Kidney epithelial cell (primary cell): ENCODE results near the gene CSF2RB. TPM values are rescaled to one million over a fixed set of nuclear protein-coding genes. Genes with fewer than 3 reads are reported as not detected.

Experiments
- DNase-seq: peaks from one replicate; pipeline ENCODE4 v3.0.0-alpha.2; 2010; ENCODE audit warnings: low read depth
- H3K27me3 ChIP-seq: 2 replicates; pipeline ENCODE4 v1.6.0; 2011; ENCODE audit warnings: low read length; ENCODE audit not compliant: control insufficient read depth, insufficient read depth
- H3K36me3 ChIP-seq: 2 replicates; pipeline ENCODE4 v1.5.1; 2011; ENCODE audit warnings: low read length; ENCODE audit not compliant: control insufficient read depth, insufficient read depth
- H3K4me3 ChIP-seq: 2 replicates; pipeline ENCODE4 v1.5.1; 2011; ENCODE audit warnings: low read depth, mild to moderate bottlenecking, control low read depth, low read length
- total RNA-seq: library from RNA; depleted of rRNA; stranded (reverse); fragments of >200 nt; gene quantifications from 2 replicates; pipeline ENCODE4 v1.2.3, GENCODE V29; 2015
- TF ChIP-seq, protein P1 (sequence below): IDR thresholded peaks from 2 replicates; pipeline ENCODE4 v1.5.1; 2011; ENCODE audit warnings: mild to moderate bottlenecking, moderate library complexity, low read length, control low read depth, inconsistent platforms; ENCODE audit not compliant: insufficient read depth, poor library complexity, severe bottlenecking

The CSF2RB gene
- total RNA-seq, 1 donor from 2014 or later: 1.1 TPM

DNA sequence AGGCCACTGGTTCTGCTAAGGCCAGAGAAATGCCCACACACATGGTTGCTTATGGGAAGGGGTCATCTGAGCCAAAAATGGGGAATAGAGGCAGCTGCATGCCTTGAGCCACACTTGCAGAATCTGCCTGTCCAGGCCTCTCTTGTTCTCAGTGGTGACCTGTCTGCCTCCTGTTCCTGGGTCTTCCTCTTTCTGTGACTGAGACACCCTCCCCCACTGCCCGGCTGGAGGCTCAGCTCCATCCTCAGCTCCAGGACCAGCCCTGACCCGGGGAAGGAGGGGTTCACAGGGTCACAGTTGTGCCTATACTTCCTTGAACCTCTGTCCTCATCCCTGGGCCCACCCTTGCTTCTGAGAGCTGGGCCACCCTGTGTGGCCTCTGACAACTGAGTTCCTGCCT, 52.3 kb downstream of the CSF2RB start:
- TF ChIP-seq, protein P1, sequence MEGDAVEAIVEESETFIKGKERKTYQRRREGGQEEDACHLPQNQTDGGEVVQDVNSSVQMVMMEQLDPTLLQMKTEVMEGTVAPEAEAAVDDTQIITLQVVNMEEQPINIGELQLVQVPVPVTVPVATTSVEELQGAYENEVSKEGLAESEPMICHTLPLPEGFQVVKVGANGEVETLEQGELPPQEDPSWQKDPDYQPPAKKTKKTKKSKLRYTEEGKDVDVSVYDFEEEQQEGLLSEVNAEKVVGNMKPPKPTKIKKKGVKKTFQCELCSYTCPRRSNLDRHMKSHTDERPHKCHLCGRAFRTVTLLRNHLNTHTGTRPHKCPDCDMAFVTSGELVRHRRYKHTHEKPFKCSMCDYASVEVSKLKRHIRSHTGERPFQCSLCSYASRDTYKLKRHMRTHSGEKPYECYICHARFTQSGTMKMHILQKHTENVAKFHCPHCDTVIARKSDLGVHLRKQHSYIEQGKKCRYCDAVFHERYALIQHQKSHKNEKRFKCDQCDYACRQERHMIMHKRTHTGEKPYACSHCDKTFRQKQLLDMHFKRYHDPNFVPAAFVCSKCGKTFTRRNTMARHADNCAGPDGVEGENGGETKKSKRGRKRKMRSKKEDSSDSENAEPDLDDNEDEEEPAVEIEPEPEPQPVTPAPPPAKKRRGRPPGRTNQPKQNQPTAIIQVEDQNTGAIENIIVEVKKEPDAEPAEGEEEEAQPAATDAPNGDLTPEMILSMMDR: no peak
- H3K36me3 ChIP-seq: no peaks in the 10 kb centered on the region

DNA sequence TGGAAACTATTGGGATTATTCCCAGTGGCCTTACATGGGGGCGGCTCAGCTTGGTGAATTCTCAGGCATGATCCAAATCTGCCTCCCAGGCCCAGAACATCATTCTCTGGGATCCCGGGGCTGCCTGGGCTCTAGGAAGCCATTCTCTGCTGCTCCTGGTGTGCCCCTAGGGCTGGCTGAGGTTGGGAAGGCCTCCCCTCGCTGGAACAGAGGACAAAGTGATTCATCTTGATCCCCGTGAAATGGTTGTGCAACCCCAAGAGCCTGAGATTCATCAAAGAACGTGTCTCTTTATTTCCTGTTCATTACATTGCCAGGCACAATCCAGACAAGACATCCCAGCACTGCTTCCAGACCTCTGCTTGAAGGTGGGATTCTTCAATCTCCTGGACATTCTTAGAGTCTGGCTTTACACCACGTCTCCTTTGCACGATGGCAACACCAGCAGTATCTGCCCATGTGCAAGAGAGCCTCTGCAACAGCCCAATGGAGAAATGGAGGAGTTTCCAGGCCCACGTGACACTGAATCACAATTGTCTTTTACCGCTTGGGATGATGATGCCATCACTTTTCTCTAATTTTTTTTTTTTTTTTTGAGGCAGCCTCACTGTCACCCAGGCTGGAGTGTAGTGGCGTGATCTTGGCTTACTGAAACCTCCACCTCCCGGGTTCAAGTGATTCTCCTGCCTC, 53.6 kb downstream of the CSF2RB start:
- no peak overlapping the region for H3K4me3 ChIP-seq
- peaks cover 2% of the 10 kb centered on the region for H3K27me3 ChIP-seq
- TF ChIP-seq, protein P1: no peak
- no peaks in the 10 kb centered on the region for H3K36me3 ChIP-seq
- DNase-seq: no peak

More for the DNA sequence above, 52.3 kb downstream of the CSF2RB start:
- H3K4me3 ChIP-seq: no peak overlapping the region
- DNase-seq: no peak
- H3K27me3 ChIP-seq: peaks cover 2% of the 10 kb centered on the region

DNA sequence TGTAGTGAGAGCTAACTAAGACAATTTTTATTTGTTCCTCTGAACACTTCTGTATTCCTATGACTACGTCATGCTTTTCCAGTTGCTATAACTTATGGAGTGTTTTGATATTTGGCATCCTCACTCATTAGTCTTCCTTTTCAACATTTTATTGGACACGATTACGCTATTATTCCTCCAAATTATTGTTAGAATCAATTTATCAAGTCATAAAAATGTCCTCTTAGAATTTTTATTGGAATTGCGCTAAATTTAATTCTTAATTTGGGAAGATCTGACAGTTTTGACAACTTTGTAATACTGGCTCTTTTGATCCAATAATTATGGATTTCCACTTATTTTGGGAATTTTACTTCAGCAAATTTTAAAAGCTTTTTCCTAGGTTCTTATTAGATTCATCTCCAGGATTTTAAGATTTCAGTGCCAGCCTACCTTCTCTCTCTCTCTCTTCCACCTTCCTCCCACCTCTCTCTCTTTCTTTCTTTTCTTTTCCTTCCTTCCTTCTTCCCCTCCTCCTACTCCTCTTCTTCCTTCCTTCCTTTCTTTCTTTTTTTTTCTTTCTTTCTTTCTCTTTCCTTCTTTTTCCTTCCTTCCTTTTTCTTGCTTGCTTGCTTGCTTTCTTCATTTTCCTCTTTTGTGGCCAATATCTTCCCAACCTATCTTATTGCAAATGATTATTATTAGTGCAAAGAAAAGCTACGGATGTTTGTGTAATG, 55.0 kb downstream of the CSF2RB start:
- DNase-seq: no peak
- H3K36me3 ChIP-seq: no peaks in the 10 kb centered on the region
- TF ChIP-seq, protein P1: no peak
- H3K4me3 ChIP-seq: no peak overlapping the region
- peaks cover 2% of the 10 kb centered on the region for H3K27me3 ChIP-seq

DNA sequence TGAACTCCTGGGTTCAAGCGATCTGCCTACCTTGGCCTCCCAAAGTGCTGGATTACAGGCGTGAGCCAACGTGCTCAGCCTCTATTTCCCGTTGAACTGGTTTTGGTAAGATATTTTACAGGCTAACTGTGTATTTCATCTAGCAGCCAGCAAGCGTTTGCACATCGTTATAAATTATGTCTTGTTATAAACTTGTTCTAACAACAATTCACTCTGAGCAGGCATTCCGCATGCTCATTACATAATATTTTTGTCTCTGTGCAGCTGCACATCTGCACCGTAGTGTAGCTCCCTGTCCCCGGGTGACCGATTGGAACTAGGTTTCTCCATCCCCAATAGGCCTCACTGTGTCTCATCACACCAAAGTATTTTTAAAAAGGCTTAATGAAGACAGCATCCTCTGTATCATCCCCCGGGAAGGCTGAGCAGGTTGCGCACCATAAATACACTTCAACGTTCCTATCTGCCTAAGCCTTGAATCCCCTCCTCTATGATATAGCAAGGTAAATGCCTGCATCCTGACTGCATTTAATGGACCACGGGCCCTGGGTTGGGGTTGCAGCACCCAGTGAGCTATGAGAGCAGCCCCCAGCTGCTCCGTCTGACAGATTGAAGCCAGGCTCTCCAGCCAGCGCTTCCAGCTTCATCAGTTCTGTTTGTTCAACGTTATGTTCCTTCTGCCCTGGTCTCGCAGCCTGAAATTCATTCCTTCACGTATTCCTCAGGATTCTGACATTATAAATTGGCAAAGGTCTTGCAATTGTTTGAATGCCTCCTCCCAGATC, 58.1 kb downstream of the CSF2RB start:
- Histone ChIP-seq H3K4me3 (no peak overlapping the region), H3K36me3 (no peaks in the 10 kb centered on the region), H3K27me3 (peaks cover 2% of the 10 kb centered on the region)
- TF ChIP-seq, protein P1: no peak
- no peak for DNase-seq

DNA sequence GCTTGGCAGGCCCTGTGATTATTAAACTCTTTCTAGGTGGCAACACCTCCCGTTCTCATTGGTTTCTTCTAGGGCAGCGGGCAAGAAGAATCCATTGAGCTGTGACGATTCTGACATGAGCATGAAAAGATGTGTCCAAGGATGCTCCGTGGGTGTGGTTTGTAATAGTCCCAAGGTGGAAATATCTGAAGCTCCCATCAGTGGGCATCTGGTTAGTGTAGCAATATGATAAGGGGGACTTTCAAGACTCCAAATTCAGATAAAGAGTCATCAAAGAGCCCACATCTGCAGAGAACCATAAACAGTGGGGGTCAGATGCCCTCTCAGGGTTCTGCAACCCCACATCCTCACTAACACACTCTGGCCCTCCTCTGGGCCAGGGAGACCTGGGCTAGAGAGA, 63.2 kb downstream of the CSF2RB start:
- Histone ChIP-seq H3K36me3 (no peaks in the 10 kb centered on the region), H3K27me3 (peaks cover 11% of the 10 kb centered on the region), H3K4me3 (no peak overlapping the region)
- DNase-seq: no peak
- TF ChIP-seq, protein P1: no peak
